Mesothelial cell of epicardium (in vitro differentiated cells): Measurements from ENCODE around the gene RPS19BP1. TPM values are rescaled to one million over a fixed set of nuclear protein-coding genes. Genes with fewer than 3 reads are reported as not detected.
A peak's percentile ranks its signal among the peaks of the same experiment; 100 is the strongest.

Experiments used
- DNase-seq, 2 experiments: peaks; one replicate each; pipeline ENCODE4 v3.0.0; 2021; ENCODE audit warnings: low spot score in 2 of 2; ENCODE audit not compliant: unreplicated experiment in 2 of 2
- H3K27ac Mint-ChIP-seq: 2 replicates; pipeline ENCODE4 v1.8.0; 2021; ENCODE audit warnings: mixed read lengths
- H3K27me3 Mint-ChIP-seq: 2 replicates; pipeline ENCODE4 v1.8.0; 2021; ENCODE audit warnings: low read depth, mixed read lengths
- H3K36me3 Mint-ChIP-seq: 2 replicates; pipeline ENCODE4 v1.8.0; 2021; ENCODE audit warnings: mixed read lengths
- H3K4me1 Mint-ChIP-seq: 2 replicates; pipeline ENCODE4 v1.8.0; 2021; ENCODE audit warnings: mixed read lengths
- H3K4me3 Mint-ChIP-seq: 2 replicates; pipeline ENCODE4 v1.8.0; 2021; ENCODE audit warnings: mild to moderate bottlenecking, moderate library complexity, mixed read lengths
- H3K9me3 Mint-ChIP-seq: 2 replicates; pipeline ENCODE4 v1.8.0; 2021; ENCODE audit warnings: mixed read lengths
- total RNA-seq: library from RNA; stranded (reverse); gene quantifications from 3 replicates; pipeline ENCODE4 v1.2.1, GENCODE V29; 2021
- TF ChIP-seq, protein P1 (sequence below): fragments of 200-600 bp; sonication (generic); IDR thresholded peaks from one replicate; pipeline ENCODE4 v1.5.0; 2021; ENCODE audit warnings: antibody characterized with exemption; ENCODE audit not compliant: unreplicated experiment

RPS19BP1 gene
- total RNA-seq, 1 donor from 2014 or later = 33.0 TPM

DNA sequence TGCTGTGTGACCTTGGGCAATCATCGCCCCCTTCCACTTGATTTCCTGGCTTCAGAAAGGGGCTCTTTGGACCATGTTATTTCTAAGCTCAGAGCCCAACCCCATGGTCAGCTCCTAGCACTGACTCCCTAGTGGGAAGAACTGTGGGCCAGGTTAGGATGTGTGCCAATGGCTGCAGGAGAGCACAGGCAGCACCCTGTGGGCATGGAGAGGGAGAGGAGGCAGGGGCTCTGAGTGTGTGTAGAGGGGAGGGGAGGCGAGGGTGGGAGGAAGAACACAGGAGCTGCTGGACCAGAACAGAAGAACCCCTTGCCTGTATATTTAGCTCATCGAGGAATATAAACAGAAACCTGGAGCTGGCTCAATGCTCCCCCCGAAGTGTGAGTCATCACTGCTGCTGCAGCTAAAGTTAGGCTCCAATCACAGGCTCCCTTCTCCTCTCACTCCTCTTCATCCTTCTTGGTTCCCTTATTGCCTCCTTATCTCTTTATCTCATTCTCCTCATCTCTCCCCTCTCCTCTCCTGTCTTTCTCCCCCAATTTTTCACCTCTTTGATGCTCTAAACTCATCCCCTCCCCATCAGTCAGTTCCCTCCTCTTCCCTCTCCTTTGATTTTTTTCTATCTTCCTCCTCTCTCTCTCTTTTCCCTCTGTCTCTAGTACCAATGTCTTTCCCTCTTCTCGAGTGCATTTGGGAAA, 14.5 kb upstream of the RPS19BP1 start:
- no peaks in the 10 kb centered on the region for H3K36me3 Mint-ChIP-seq
- H3K4me1 Mint-ChIP-seq = peaks cover 2% of the 10 kb centered on the region
- H3K27me3 Mint-ChIP-seq = peaks cover 82% of the 10 kb centered on the region
- H3K9me3 Mint-ChIP-seq = no peaks in the 10 kb centered on the region
- DNase-seq = no peak
- H3K4me3 Mint-ChIP-seq = no peak overlapping the region
- H3K27ac Mint-ChIP-seq = no peak overlapping the region
- TF ChIP-seq, protein P1, sequence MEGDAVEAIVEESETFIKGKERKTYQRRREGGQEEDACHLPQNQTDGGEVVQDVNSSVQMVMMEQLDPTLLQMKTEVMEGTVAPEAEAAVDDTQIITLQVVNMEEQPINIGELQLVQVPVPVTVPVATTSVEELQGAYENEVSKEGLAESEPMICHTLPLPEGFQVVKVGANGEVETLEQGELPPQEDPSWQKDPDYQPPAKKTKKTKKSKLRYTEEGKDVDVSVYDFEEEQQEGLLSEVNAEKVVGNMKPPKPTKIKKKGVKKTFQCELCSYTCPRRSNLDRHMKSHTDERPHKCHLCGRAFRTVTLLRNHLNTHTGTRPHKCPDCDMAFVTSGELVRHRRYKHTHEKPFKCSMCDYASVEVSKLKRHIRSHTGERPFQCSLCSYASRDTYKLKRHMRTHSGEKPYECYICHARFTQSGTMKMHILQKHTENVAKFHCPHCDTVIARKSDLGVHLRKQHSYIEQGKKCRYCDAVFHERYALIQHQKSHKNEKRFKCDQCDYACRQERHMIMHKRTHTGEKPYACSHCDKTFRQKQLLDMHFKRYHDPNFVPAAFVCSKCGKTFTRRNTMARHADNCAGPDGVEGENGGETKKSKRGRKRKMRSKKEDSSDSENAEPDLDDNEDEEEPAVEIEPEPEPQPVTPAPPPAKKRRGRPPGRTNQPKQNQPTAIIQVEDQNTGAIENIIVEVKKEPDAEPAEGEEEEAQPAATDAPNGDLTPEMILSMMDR = no peak

DNA sequence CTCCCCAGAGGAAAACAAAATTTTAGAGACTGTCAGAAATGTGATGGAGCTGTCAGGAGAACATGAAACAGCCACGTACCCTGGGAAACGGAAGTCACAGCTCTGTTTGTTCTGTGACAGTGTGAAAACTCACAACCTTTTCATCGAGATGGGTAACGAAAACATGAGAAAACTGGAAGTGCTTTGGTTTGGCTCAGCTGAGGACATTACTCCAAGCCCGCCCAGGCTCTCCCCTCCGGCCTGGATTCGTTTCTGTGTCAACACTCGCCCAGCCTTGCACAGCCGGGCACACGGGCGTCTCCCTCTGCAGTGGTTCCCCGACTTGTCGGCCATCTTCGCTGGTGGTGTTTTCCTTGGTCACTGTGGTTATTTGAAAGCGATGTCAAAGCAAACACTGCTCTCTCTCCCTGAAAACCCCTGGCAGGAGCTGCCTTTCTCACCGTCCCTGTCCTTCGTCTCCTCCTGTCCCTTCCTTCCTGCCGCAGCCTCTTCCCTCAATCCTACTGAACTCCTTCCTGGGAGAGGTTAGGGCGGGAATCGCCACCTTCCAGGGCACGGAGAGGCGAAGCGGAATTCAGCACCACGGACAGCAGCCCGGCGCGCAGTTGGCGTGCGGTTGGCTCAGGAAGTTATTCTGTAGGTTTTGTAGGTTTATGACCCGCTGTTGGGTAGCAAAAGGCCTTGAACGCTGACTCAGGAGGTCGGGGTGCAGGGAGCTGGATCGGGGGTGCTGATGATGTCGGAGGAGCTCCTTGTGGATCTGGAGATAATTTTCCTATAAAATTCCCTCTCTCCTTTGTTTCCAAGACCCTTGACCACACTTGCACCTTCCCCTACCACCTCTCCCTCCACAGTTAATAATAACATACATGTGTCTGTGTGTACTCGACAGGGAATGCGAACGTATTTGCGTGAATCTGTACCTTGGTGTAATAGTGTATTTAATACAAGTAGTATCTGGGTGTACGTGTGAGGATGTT, 13.1 kb upstream of the RPS19BP1 start:
- TF ChIP-seq, protein P1 = no peak
- peak; percentile 60 to 87 for DNase-seq
- Mint-ChIP-seq H3K27me3 (peaks cover 70% of the 10 kb centered on the region), H3K36me3 (no peaks in the 10 kb centered on the region), H3K4me3 (no peak overlapping the region), H3K27ac (no peak overlapping the region), H3K9me3 (no peaks in the 10 kb centered on the region), H3K4me1 (peaks cover 2% of the 10 kb centered on the region)

DNA sequence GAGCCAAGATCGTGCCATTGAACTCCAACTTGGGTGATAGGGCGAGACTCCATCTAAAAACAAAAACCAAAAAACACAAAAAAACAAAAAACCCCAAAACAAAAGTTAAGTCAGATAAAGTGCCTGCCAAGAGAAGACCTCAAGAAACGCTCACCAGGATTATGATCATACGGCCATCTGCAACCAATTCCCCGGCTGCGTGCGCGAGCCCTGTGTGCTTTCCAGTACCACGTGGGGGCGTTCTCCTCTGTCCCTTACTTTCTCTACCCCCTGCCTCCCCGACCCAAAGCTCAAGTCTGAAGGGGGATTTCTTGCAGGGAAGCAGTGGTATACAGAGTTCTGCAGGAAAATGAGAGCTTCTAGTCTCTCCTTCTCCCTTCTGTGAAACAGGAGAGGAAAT, 10.5 kb upstream of the RPS19BP1 start:
- peaks cover 50% of the 10 kb centered on the region for H3K27me3 Mint-ChIP-seq
- peaks cover 2% of the 10 kb centered on the region for H3K4me1 Mint-ChIP-seq
- TF ChIP-seq, protein P1 = no peak
- H3K36me3 Mint-ChIP-seq = no peaks in the 10 kb centered on the region
- no peak for DNase-seq
- H3K9me3 Mint-ChIP-seq = no peaks in the 10 kb centered on the region
- no peak overlapping the region for H3K4me3 Mint-ChIP-seq
- no peak overlapping the region for H3K27ac Mint-ChIP-seq

DNA sequence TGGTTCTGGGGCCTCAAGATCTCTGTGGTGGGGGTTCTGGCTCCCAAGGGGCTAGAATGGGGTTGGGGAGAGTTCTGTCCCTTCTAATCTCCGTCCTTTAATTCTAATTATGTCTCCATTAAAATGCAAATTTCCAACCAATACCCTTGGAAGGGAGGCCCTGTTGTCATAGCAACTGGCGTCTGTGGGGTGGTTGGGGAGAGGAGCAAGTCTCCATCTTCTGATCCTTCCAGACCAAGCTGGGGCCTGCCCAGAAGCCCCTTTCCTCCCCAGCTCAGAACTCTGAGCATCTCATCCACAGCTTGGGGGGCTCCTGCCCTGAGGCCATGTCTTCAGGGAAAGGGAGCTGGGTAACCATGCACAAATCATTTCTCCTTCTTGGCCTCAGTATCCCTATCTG, 5.4 kb upstream of the RPS19BP1 start:
- Mint-ChIP-seq H3K9me3 (no peaks in the 10 kb centered on the region), H3K4me1 (peaks cover 2% of the 10 kb centered on the region)
- TF ChIP-seq, protein P1 = no peak

DNA sequence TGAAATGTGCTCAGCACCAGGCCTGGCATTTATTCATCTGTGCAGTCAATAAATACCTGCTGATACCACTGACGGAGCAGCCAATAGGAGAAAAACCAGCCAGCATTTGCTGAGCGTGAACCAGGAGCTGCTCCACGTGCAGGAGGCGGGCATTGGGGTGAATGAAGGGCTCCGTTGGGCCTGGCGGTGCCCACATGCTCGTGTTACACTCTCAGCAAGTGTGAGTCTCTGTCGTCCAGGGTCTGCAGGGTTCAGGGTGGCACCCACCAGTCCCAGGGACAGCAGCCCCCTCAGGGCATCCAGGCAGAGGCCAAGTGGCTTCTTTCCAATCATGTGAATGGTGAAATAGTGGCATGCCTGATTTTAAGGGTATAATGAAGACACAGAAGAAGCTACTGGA, 4.2 kb upstream of the RPS19BP1 start:
- no peak for DNase-seq
- no peaks in the 10 kb centered on the region for H3K9me3 Mint-ChIP-seq
- H3K4me1 Mint-ChIP-seq = peaks cover 11% of the 10 kb centered on the region
- H3K27ac Mint-ChIP-seq = no peak overlapping the region
- H3K4me3 Mint-ChIP-seq = no peak overlapping the region
- TF ChIP-seq, protein P1 = no peak
- peaks cover 7% of the 10 kb centered on the region for H3K27me3 Mint-ChIP-seq
- no peaks in the 10 kb centered on the region for H3K36me3 Mint-ChIP-seq

More for the DNA sequence above, 5.4 kb upstream of the RPS19BP1 start:
- no peak overlapping the region for H3K27ac Mint-ChIP-seq
- H3K36me3 Mint-ChIP-seq = no peaks in the 10 kb centered on the region
- peaks cover 9% of the 10 kb centered on the region for H3K27me3 Mint-ChIP-seq
- H3K4me3 Mint-ChIP-seq = no peak overlapping the region
- no peak for DNase-seq
